Activated CD4-positive, alpha-beta T cell treated with anti-CD3 and anti-CD28 coated beads, Interleukin-2, amount 50 U/mL, for 4 hours (primary cell): ENCODE data around the gene MORN1.
A peak's percentile ranks its signal among the peaks of the same experiment; 100 is the strongest.
"Not testable (repeated sequence)": the region's sequence is repeated elsewhere in the genome, so short reads cannot be mapped to it uniquely, and the experiment has no call there.

ENCODE experiments used
- DNase-seq, 2 experiments: peaks; one replicate each; pipeline ENCODE4 v3.0.0-alpha.2; 2020

The MORN1 gene

DNA sequence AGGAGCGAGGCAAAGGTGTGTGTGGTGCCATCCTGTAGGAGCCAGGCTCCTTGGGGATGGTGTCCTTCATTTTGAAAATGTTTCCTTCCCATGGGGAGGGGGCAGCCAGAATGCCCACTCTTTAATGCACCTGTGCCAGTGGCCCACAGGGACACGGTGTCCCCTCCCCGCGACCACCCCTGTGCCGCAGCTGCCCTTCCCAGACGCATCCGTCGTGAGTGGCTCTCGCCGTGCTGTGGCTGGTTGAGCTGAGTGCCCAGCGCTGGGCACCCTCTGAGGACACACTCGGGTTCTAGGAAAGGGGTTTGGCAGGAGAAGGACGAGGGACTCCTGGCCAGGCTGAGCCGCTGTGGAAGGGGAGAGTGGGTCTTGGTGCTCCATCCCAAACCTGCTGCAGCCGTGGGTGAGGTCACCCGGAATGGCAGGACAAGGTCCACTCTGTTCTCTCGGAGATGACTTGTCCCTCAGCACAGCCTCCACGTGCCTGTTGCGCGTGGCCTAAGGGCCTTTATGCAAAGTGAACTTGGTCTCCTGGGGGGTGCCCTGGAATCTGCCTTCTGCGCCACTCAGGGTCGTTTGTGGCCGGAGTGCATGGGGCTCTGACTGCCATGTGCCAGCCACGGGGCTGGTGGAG lies 88.9 kb downstream of the MORN1 start:
- DNase-seq, result no peak

DNA sequence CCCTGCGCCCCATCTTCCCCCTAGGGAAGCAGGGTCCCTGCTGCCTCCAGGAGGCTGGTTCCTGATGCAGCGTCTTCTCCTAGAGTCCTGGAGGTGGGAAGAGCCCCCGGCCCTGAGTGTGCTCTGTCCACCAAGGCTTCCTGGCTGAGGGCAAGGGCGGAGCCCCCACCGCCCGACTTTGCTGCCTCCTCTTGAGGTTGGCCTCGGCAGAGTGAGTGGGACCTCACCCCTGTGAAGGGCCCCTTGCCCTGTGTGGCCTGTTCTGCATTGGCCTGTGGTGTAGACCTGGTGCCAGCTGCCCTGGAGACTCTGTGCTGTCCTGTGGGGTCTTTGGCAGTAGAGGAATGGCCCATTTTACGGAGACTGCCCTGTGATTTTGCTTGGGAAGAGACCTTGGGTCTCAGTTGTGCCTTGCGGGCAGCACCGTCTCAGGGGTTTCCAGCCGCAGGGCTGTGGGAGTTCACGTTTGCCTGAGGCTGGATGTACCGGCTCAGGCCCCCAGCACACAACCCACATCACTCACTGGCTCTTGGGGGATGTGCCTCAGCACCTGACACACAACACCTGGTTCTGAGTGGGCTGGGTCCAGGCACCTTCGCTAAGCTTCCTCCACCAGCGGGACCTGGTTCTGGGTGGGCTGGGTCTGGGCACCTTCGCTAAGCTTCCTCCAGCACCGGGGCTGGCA lies 89.6 kb downstream of the MORN1 start:
- no peak for DNase-seq

- peak; percentile 83 to 84 for DNase-seq
Observed at GRCh38 chr1:2300851-2301606, 90.3 kb downstream of the MORN1 start.

- DNase-seq, result peak; percentile 70 to 75
Observed at GRCh38 chr1:2300004-2300771, 91.2 kb downstream of the MORN1 start.

- no peak for DNase-seq
Observed at GRCh38 chr1:2299131-2299627, 92.2 kb downstream of the MORN1 start.

GRCh38 chr1:2298685-2299084 lies 92.7 kb downstream of the MORN1 start:
- no peak for DNase-seq

- no peak for DNase-seq
Observed at GRCh38 chr1:2297246-2298011, 93.9 kb downstream of the MORN1 start.

GRCh38 chr1:2296614-2297013 lies 94.7 kb downstream of the MORN1 start:
- DNase-seq, result no peak

GRCh38 chr1:2296211-2296610 lies 95.1 kb downstream of the MORN1 start:
- DNase-seq, result not testable (repeated sequence)

- no peak for DNase-seq
Observed at GRCh38 chr1:2295526-2295925, 95.8 kb downstream of the MORN1 start.

GRCh38 chr1:2294725-2295078 lies 96.7 kb downstream of the MORN1 start:
- DNase-seq, result no peak

GRCh38 chr1:2294033-2294724 lies 97.2 kb downstream of the MORN1 start:
- no peak for DNase-seq

GRCh38 chr1:2292725-2293450 lies 98.5 kb downstream of the MORN1 start:
- no peak for DNase-seq

DNA sequence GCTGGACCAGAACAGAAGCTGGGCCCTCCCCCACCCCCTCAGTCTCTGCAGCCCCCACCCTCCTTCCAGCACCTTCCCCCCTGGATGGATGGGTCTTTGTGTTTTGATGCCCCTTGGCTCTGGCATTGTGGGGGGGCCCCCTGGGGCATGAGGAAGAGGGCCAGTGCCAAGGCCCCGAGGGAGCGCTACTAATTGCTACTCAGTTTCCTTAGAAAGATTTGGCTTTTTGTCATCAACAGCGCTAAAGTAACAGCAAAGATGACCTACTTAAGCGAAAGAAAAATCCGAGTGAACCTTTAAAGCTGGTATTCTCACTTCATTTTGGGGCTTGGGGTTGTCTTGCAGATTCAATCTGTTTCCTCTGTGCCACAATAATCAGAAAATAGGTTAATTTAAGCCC lies 99.8 kb downstream of the MORN1 start:
- no peak for DNase-seq

DNA sequence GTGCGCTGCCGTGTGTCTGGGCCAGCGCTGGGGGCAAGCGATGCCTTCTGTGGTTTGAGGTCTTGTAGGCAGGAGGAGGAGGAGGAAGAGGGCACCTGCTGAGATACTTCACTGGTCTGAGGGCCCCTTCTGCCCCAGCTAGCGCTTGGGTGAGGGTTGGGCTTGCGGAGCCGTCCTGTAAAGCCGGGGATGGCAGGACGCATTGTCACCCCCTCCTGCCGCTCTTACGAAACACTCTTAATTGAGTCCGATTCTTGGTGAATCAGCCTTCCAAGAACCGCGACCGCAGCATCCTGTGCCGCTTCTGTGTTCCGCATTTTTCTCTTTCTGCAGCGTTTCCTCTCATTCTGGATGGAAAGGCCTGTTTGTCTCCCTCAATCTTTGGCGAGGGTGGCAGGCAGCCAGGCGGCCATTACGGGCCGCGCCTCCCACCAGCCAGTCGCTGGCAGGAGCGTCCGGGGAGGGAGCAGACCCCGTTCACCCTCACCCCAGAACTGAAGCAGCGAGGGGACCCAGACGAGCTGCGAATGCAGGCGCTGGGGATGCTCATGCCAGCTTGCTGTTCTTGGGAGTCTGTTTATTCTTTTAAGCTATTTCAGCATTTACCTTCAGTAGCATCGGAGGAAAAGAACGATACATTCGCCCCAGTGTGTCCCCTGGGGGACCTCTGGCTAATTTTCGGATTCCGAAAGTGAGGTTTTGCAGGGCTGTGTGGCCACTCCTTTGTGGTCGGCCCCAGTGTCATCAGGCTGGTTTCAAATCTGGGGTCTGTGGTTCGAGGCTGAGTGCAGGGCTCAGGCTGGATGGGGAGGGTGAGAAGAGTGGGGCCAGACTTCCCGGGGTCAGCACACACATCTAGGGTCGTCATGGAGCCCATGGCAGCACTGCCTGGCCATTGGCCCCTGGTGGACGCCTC lies 100.5 kb downstream of the MORN1 start:
- peak; percentile 80 to 83 for DNase-seq

DNA sequence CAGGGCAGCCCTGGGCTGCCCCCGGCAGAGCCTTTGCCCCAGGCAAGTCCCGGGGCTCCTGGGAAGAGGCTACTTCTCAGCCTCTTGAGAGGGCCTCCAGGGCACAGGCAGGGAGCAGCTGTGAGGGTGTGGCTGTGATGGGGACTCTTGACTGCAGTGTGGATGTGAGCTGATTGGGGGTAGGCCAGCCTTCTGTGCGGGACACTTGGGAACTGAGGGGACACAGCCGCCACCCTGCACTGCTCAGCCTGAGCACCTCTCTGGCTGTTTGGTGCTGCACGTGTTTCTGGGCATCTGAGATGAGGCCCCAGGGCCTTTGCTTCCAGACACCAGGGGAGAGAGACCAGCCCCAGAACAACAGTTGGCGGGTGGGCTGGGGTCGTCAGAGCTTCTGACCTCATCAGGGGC lies 101.2 kb downstream of the MORN1 start:
- peak in 1 of 2 experiments; percentile 22 for DNase-seq

GRCh38 chr1:2289607-2290006 lies 101.7 kb downstream of the MORN1 start:
- no peak for DNase-seq

DNA sequence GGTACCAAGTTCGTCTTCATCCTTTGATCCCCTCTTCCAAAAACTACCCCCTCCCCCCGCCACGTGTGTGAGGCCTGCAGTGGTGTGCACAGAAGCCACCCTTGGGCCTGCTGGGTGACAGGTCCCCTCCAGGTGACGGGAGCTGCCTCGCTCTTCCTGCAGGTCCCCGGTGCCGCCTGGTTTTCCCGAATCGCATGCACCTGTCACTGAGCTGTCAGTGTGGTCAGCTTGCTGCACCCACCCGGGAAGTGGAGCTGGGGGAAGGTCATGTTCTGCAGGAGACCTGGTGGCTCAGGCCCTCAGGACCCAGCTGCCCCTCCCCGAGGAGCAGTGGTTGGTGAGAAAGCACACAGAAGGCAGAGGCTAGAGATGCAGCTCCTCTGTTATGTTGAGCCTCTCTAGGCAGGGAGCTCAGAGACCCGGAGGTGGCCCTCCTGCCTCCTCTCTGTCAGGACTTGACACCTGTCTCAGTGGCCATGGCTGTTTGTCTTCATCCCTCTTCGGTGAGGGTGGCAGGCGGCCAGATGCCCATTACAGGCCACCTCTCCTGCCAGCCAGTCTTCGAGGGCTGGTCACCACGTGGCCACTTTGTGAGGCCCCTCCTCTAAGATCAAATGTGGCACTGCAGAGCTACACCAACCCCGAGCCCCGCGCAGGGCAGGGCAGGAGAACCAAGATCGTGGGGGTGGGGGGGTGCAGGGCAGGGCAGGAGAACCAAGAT lies 102.4 kb downstream of the MORN1 start:
- DNase-seq, result no peak

GRCh38 chr1:2288311-2288710 lies 103.0 kb downstream of the MORN1 start:
- DNase-seq, result no peak
